Measurements from ENCODE around the gene ARCN1. TPM values are rescaled to one million over a fixed set of nuclear protein-coding genes. Genes with fewer than 3 reads are reported as not detected.

The ARCN1 gene
- total RNA-seq, 1 donor from 2014 or later: 240 TPM

- peaks cover 67% of the 10 kb centered on the region for H3K4me1 Mint-ChIP-seq (ENCODE audit: low read depth)
- no peaks in the 10 kb centered on the region for H3K9me3 Mint-ChIP-seq (ENCODE audit: low read depth)
- peak overlapping the region; percentile 99 for H3K27ac Mint-ChIP-seq (ENCODE audit: unreplicated experiment)
- DNase-seq (ENCODE audit: low spot score): peak; percentile 79
- H3K4me3 Mint-ChIP-seq (ENCODE audit: unreplicated experiment): peak overlapping the region; percentile 85
- H3K27me3 Mint-ChIP-seq (ENCODE audit: low read depth): no peaks in the 10 kb centered on the region
- no peak for TF ChIP-seq CTCF (IDR thresholded peaks at IDR 0.05)
- peaks cover 18% of the 10 kb centered on the region for H3K36me3 Mint-ChIP-seq (ENCODE audit: low read depth)
Observed at GRCh38 chr11:118622376-118623268, 50.4 kb downstream of the ARCN1 start.

GRCh38 chr11:118623269-118623655, 51.1 kb downstream of the ARCN1 start:
- DNase-seq (ENCODE audit: low spot score): peak; percentile 91
- H3K36me3 Mint-ChIP-seq (ENCODE audit: low read depth): peaks cover 22% of the 10 kb centered on the region
- H3K9me3 Mint-ChIP-seq (ENCODE audit: low read depth): no peaks in the 10 kb centered on the region
- H3K27me3 Mint-ChIP-seq (ENCODE audit: low read depth): no peaks in the 10 kb centered on the region
- peak overlapping the region; percentile 85 for H3K4me3 Mint-ChIP-seq (ENCODE audit: unreplicated experiment)
- peaks cover 63% of the 10 kb centered on the region for H3K4me1 Mint-ChIP-seq (ENCODE audit: low read depth)
- peak overlapping the region; percentile 99 for H3K27ac Mint-ChIP-seq (ENCODE audit: unreplicated experiment)
- no peak for TF ChIP-seq CTCF (IDR thresholded peaks at IDR 0.05)

GRCh38 chr11:118625036-118625690, 53.0 kb downstream of the ARCN1 start:
- Mint-ChIP-seq H3K36me3 (ENCODE audit: low read depth) (peaks cover 28% of the 10 kb centered on the region), H3K9me3 (ENCODE audit: low read depth) (no peaks in the 10 kb centered on the region), H3K4me3 (ENCODE audit: unreplicated experiment) (no peak overlapping the region), H3K4me1 (ENCODE audit: low read depth) (peaks cover 57% of the 10 kb centered on the region), H3K27ac (ENCODE audit: unreplicated experiment) (peak overlapping the region; percentile 12), H3K27me3 (ENCODE audit: low read depth) (no peaks in the 10 kb centered on the region)
- TF ChIP-seq CTCF (IDR thresholded peaks at IDR 0.05): no peak
- peak; percentile 51 for DNase-seq (ENCODE audit: low spot score)

- TF ChIP-seq CTCF (IDR thresholded peaks at IDR 0.05): no peak
- peak; percentile 24 for DNase-seq (ENCODE audit: low spot score)
- H3K27ac Mint-ChIP-seq (ENCODE audit: unreplicated experiment): no peak overlapping the region
- H3K27me3 Mint-ChIP-seq (ENCODE audit: low read depth): no peaks in the 10 kb centered on the region
- H3K4me1 Mint-ChIP-seq (ENCODE audit: low read depth): peaks cover 54% of the 10 kb centered on the region
- H3K9me3 Mint-ChIP-seq (ENCODE audit: low read depth): no peaks in the 10 kb centered on the region
- no peak overlapping the region for H3K4me3 Mint-ChIP-seq (ENCODE audit: unreplicated experiment)
- H3K36me3 Mint-ChIP-seq (ENCODE audit: low read depth): peaks cover 34% of the 10 kb centered on the region
Observed at GRCh38 chr11:118625976-118626375, 53.8 kb downstream of the ARCN1 start.

- no peaks in the 10 kb centered on the region for H3K27me3 Mint-ChIP-seq (ENCODE audit: low read depth)
- TF ChIP-seq CTCF (IDR thresholded peaks at IDR 0.05): no peak
- no peak overlapping the region for H3K27ac Mint-ChIP-seq (ENCODE audit: unreplicated experiment)
- H3K4me1 Mint-ChIP-seq (ENCODE audit: low read depth): peaks cover 42% of the 10 kb centered on the region
- H3K36me3 Mint-ChIP-seq (ENCODE audit: low read depth): peaks cover 41% of the 10 kb centered on the region
- DNase-seq (ENCODE audit: low spot score): no peak
- no peaks in the 10 kb centered on the region for H3K9me3 Mint-ChIP-seq (ENCODE audit: low read depth)
- no peak overlapping the region for H3K4me3 Mint-ChIP-seq (ENCODE audit: unreplicated experiment)
Observed at GRCh38 chr11:118627566-118627965, 55.4 kb downstream of the ARCN1 start.
